GM12864 (cell line): Measurements from ENCODE around the gene KLHL35.

Experiments
- DNase-seq: peaks from one replicate; pipeline ENCODE4 v3.0.0-alpha.2; 2011; ENCODE audit warnings: low read depth
- H3K4me3 ChIP-seq: 2 replicates; pipeline ENCODE4 v1.5.1; 2011; ENCODE audit warnings: mild to moderate bottlenecking, low read depth, low read length, control low read depth
- TF ChIP-seq, protein P1 (sequence below): IDR thresholded peaks from 2 replicates; pipeline ENCODE4 v1.5.1; 2011; ENCODE audit warnings: low read depth, mild to moderate bottlenecking, moderate library complexity, low read length, control low read depth, inconsistent platforms; ENCODE audit errors: missing control alignments

The KLHL35 gene

DNA sequence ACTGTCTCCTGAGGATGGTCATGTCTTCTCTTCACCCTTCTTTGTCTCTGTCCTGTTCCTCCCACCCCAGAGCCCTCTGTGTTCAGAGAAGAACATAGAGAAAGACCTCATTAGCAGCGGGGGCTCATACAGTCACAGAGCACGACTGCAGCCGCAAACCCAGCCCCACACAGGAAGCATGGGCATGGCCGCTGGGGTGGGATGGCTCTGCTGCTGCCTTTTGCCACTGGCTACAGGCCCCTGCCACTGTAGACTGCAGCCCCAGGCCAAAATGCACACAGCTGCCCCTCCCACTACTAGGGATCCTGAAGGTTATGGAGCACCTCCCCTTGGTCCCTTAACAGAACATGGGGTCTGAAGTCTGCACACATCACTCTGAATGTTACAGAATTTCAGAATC lies 34.9 kb upstream of the KLHL35 start:
- H3K4me3 ChIP-seq = no peak overlapping the region
- no peak for DNase-seq
- TF ChIP-seq, protein P1, sequence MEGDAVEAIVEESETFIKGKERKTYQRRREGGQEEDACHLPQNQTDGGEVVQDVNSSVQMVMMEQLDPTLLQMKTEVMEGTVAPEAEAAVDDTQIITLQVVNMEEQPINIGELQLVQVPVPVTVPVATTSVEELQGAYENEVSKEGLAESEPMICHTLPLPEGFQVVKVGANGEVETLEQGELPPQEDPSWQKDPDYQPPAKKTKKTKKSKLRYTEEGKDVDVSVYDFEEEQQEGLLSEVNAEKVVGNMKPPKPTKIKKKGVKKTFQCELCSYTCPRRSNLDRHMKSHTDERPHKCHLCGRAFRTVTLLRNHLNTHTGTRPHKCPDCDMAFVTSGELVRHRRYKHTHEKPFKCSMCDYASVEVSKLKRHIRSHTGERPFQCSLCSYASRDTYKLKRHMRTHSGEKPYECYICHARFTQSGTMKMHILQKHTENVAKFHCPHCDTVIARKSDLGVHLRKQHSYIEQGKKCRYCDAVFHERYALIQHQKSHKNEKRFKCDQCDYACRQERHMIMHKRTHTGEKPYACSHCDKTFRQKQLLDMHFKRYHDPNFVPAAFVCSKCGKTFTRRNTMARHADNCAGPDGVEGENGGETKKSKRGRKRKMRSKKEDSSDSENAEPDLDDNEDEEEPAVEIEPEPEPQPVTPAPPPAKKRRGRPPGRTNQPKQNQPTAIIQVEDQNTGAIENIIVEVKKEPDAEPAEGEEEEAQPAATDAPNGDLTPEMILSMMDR = no peak

DNA sequence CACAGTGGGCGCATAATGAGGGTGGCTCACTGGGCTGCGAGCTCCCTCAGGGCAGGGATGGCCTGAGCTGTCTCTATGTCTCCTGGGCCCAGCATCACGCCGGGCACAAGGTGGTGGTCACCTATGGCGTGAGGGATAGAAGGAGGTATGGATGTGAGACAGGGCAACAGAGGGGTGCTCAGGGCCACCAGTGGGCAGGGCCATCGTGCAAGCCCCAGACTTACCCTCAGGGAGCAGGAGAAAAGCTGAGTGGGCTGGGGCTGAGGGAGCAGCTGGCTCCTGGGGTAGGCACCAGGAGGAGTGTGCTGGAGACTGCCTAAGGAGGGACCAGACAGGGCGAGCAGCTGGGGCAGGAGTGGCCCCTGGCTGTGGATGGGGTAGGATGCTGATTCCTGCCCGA lies 34.3 kb upstream of the KLHL35 start:
- no peak overlapping the region for H3K4me3 ChIP-seq
- TF ChIP-seq, protein P1 = no peak
- no peak for DNase-seq

DNA sequence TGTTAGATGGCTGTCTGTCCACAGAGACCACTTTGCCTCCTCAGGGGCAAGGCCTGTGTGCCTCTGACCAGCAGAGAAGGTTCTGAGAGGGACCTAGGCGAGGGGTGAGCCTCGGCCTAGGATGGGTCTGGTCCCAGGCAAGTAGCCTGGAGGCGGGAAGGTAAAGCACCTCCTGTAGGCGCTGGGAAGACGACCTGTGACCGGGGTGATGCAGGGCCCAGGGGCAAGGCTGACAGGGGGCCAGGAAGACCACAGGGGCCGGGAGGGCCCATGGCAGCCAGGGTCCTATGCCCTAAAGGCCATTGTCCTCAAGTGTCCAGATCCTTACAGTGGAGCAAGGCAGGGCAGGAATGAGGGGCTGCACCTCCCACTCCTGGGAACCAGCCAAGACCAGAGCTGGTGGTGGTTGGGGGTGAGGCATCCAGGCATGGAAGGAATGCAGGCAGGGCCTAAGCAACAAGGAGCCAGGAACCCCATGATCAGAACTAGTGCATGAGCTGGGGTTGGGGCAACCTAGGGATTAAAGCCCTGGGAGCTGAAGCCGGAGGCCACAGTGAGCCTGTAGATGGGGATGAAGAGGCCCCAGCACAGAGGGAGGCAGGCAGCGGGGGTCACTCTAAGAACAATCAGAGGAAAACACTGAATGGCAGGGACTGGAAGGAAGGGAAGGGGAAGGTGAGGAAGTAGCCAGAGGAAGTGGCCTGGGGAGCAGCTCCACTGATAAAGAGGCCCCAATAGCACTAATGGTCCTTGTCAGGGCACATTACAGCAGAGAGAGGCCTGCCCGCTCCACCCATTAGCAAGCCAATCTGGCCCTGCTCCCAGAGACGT lies 32.9 kb upstream of the KLHL35 start:
- TF ChIP-seq, protein P1 = no peak
- DNase-seq = no peak
- no peak overlapping the region for H3K4me3 ChIP-seq

DNA sequence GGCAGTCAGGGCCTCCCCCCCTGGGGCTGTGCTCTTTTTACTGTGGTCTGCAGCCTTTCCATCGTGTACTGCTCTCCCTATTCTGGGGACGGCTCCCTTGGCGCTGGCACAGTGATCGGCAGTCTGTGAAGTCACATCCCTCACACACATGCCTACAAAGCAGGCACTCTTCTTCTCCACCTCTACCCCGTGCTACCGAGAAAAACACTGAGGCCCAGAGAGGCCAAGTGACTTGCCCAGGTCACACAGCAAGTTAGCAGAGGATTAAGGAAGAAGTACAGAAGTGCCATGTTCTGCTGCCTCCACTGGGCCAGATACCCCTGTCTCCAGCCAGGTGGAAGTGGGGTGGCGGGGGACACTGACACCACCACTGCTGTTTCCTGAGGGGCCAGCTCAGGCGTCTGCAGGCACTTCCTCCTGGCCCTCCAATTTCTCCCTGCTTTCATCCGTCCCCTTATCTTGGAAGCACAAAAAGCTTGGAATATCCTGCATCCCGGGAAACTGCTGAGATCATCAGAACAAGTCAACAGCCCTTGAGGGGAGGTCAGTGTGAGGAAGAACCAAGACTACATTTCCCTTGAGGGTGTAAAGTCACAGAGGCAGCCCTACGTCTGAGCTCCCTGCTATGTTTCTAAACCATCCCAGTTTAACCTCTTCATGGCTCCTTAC lies 30.2 kb upstream of the KLHL35 start:
- no peak for DNase-seq
- TF ChIP-seq, protein P1 = no peak
- H3K4me3 ChIP-seq = no peak overlapping the region

DNA sequence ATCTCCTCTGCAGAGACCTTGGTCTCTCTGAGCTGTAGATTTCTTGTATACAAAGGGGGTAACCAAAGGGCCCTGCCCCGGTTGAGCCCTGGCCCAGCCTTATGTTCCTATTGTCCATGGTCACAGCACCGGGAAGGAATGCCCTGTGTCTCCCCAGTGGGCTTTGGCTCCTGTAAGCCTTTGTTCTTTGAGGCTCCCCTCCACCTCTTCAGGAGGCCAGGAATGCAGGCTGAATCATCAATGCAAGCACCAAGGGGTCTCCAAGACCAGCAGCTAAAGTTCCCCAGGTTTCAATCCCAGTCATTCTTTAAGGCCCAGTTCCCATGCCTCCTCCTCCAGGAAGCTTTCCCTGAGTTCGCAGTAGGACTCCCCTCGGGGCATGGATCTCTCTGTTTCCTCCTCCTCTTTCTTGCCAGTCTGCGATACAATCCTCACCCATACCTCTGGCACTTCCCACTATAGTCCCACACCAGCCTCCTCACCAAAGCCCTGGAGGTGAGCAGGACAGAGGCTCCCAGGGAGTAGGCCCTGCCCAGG lies 29.2 kb upstream of the KLHL35 start:
- DNase-seq = no peak
- no peak overlapping the region for H3K4me3 ChIP-seq
- TF ChIP-seq, protein P1 = no peak

DNA sequence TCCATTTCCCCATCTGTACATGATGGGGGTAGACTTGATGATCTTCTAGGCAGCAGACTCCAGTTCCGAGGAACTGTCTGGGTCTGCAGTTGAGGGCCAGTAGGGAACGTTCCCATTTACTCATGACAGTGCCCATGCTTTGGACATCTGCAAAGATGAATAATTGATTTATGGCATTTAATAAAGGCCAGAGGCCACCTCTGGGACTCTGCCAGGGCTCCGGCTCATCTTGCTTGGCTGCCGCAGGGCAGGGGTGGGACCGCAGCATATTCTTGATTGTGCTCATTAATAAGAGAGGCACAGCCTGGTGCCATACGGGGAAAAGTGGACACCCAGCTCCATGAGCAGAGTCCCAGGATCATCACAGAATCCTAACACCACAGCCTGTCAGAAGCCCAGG lies 28.1 kb upstream of the KLHL35 start:
- TF ChIP-seq, protein P1 = no peak
- DNase-seq = no peak
- no peak overlapping the region for H3K4me3 ChIP-seq
